Esophagus muscularis mucosa (tissue), 4 donors: Measurements from ENCODE around the gene YES1. TPM values are rescaled to one million over a fixed set of nuclear protein-coding genes. Genes with fewer than 3 reads are reported as not detected.
A peak's percentile ranks its signal among the peaks of the same experiment; 100 is the strongest.
"Not testable (repeated sequence)": the region's sequence is repeated elsewhere in the genome, so short reads cannot be mapped to it uniquely, and the experiment has no call there.

Experiments
- DNase-seq: peaks from one replicate; pipeline ENCODE4 v3.0.0-alpha.2; 2017; ENCODE audit errors: extremely low spot score
- H3K27ac ChIP-seq, 4 donors: fragments of 200-600 bp; sonication (generic); replicated peaks in 1 of 4; 1 replicate in 3 of 4; 2 replicates in 1 of 4; pipeline ENCODE4 v1.5.1; 2016 to 2019; ENCODE audit warnings: mild to moderate bottlenecking in 1 of 4
- H3K27me3 ChIP-seq, 4 donors: fragments of 200-600 bp; sonication (generic); one replicate each; pipeline versions ENCODE4 v1.5.1 to v1.6.0; 2016 to 2019
- H3K36me3 ChIP-seq, 4 donors: fragments of 200-600 bp; sonication (generic); one replicate each; pipeline ENCODE4 v1.5.1; 2016 to 2019
- H3K4me1 ChIP-seq, 4 donors: fragments of 200-600 bp; sonication (generic); one replicate each; pipeline ENCODE4 v1.5.1; 2016 to 2019
- H3K4me3 ChIP-seq, 4 donors: fragments of 200-600 bp; sonication (generic); 1 replicate in 2 of 4; 2 replicates in 2 of 4; pipeline ENCODE4 v1.5.1; 2016 to 2019; ENCODE audit warnings: mild to moderate bottlenecking in 4 of 4, moderate library complexity in 1 of 4
- H3K9me3 ChIP-seq, 4 donors: fragments of 200-600 bp; sonication (generic); 1 replicate in 3 of 4; 2 replicates in 1 of 4; pipeline ENCODE4 v1.5.1; 2016 to 2019
- EP300 ChIP-seq: sonication (generic); formaldehyde crosslinking; IDR thresholded peaks from one replicate; pipeline ENCODE4 v1.6.1; 2017; ENCODE audit warnings: antibody characterized with exemption
- POLR2A ChIP-seq: fragments of 450-650 bp; IDR thresholded peaks from one replicate; pipeline ENCODE4 v1.6.1; 2017; ENCODE audit warnings: antibody characterized with exemption, moderate library complexity, mild to moderate bottlenecking, low read depth
- POLR2AphosphoS5 ChIP-seq, 2 donors: sonication (generic); formaldehyde crosslinking; IDR thresholded peaks; one replicate each; pipeline ENCODE4 v1.6.1; 2017; ENCODE audit warnings: antibody characterized with exemption in 2 of 2
- WGBS: methylation state at CpG from one replicate; pipeline ENCODE4 v1.1.5; 2018; 5-methylcytosine and 5-hydroxymethylcytosine counted together
- intact Hi-C: fragments of 100-400 bp; cut with DNase I; formaldehyde crosslinking; loops from one replicate; pipeline ENCODE4 v1.15.1; 2023
- total RNA-seq, 4 donors: library from RNA; depleted of rRNA; stranded (reverse); fragments of >200 nt; gene quantifications; one replicate each; pipeline versions ENCODE4 v1.1.0 to v1.2.1, GENCODE V29; 2016
- TF ChIP-seq, protein P1 (sequence below), 3 experiments: fragments of 200-600 bp in 2 of 3; fragments of 450-650 bp in 1 of 3; sonication (generic) in 2 of 3; IDR thresholded peaks; one replicate each; pipeline ENCODE4 v1.5.1; 2017 to 2019; ENCODE audit warnings: antibody characterized with exemption in 3 of 3, mild to moderate bottlenecking in 2 of 3, moderate library complexity in 1 of 3

YES1 gene
- total RNA-seq, 4 donors from 2014 or later, result 94.6 to 143 (median 116) TPM

DNA sequence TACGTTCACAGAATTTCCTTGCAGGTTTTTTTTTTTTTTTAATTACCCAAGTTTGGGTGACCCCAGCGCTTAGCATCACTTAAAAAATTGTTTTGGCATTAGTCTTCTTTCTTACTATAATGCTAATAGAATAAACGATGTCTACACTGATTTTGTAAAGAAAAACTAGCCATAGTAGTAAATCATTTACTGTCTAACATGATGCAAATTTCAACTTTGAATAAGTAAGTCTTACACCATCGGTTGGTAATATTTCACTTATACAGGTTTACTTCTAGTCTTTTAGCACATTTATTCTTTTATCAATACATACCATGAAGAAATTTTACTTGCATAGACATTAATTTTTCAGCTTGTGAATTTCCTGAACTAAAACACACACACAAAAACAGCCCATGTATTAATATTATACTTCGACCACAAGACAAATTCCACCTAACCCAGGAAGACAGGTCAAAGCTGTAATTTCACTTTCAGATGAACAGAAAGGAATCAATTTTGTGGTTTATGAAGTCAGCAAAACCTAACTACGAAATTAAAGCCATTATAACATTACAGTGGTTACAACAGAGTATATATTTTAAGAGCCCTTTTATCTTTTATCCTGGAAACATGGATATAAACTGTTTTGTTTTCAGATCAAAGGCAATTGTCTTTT, 1.9 kb downstream of the YES1 start:
- TF ChIP-seq POLR2A (no peak), POLR2AphosphoS5 (IDR thresholded peaks at IDR 0.05) (no peak), EP300 (no peak)
- TF ChIP-seq, protein P1, sequence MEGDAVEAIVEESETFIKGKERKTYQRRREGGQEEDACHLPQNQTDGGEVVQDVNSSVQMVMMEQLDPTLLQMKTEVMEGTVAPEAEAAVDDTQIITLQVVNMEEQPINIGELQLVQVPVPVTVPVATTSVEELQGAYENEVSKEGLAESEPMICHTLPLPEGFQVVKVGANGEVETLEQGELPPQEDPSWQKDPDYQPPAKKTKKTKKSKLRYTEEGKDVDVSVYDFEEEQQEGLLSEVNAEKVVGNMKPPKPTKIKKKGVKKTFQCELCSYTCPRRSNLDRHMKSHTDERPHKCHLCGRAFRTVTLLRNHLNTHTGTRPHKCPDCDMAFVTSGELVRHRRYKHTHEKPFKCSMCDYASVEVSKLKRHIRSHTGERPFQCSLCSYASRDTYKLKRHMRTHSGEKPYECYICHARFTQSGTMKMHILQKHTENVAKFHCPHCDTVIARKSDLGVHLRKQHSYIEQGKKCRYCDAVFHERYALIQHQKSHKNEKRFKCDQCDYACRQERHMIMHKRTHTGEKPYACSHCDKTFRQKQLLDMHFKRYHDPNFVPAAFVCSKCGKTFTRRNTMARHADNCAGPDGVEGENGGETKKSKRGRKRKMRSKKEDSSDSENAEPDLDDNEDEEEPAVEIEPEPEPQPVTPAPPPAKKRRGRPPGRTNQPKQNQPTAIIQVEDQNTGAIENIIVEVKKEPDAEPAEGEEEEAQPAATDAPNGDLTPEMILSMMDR (IDR thresholded peaks at IDR 0.05), result no peak
- peak overlapping the region in 2 of 4 donors; percentile 91 to 97 for H3K4me3 ChIP-seq
- intact Hi-C loops, result no loop called here
- no peak overlapping the region for H3K27ac ChIP-seq
- H3K4me1 ChIP-seq, result peaks cover 28 to 65% (median 59%) of the 10 kb centered on the region in 4 donors
- WGBS, result 68% methylated on average over 6 of the region's 6 CpGs
- DNase-seq, result no peak
- no peaks in the 10 kb centered on the region for H3K36me3 ChIP-seq
- no peaks in the 10 kb centered on the region for H3K27me3 ChIP-seq
- H3K9me3 ChIP-seq, result no peaks in the 10 kb centered on the region

DNA sequence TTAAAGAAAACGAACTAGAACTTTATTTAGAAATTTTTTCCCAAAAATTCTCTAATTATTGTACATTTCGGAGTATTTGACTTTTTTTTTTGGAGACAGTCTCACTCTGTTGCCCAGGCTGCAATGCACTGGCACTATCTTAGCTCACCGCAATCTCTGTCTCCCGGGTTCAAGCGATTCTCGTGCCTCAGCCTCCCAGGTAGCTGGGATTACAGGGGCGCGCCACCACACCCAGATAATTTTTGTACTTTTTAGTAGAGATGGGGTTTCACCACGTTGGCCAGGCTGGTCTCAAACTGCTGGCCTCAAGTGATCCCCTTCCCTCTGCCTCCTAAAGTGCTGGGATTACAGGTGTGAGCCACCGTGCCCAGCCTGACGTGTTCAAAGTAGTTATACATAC, 2.8 kb downstream of the YES1 start:
- H3K27ac ChIP-seq, DNase-seq, H3K27me3 ChIP-seq, H3K36me3 ChIP-seq, intact Hi-C loops, H3K9me3 ChIP-seq, H3K4me3 ChIP-seq: not testable (repeated sequence)
- H3K4me1 ChIP-seq, result peaks cover 30 to 73% (median 66%) of the 10 kb centered on the region in 4 donors
- WGBS, result 95% methylated on average over 11 of the region's 11 CpGs

DNA sequence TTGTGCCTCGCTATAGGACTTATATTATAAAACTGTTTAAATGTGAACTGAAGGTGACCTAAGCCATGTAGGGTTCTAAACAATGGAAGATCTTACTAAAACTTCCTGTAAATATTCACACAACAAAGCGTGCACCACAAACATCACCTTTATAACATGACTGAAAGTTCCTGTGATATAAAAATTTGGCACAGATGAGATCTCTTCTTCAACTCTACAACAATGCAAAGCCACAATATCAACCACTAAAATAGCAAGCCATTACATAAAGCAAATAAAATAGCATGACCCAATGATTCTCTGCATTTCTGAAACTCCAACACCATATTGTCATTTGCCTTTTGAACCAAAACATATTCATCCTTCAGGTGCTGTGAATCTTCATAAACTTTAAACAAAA, 3.5 kb downstream of the YES1 start:
- no peaks in the 10 kb centered on the region for H3K27me3 ChIP-seq
- no peaks in the 10 kb centered on the region for H3K36me3 ChIP-seq
- DNase-seq, result no peak
- H3K4me1 ChIP-seq, result peaks cover 30 to 76% (median 67%) of the 10 kb centered on the region in 4 donors
- TF ChIP-seq, protein P1 (IDR thresholded peaks at IDR 0.05), result no peak
- TF ChIP-seq POLR2AphosphoS5 (IDR thresholded peaks at IDR 0.05) (no peak), EP300 (no peak), POLR2A (no peak)
- H3K9me3 ChIP-seq, result no peaks in the 10 kb centered on the region
- intact Hi-C loops, result no loop called here
- peak overlapping the region in 3 of 4 donors; percentile 48 to 56 (median 52) for H3K27ac ChIP-seq
- H3K4me3 ChIP-seq, result peak overlapping the region in 1 of 4 donors; percentile 17
- WGBS, result 57% methylated on average over 2 of the region's 2 CpGs

DNA sequence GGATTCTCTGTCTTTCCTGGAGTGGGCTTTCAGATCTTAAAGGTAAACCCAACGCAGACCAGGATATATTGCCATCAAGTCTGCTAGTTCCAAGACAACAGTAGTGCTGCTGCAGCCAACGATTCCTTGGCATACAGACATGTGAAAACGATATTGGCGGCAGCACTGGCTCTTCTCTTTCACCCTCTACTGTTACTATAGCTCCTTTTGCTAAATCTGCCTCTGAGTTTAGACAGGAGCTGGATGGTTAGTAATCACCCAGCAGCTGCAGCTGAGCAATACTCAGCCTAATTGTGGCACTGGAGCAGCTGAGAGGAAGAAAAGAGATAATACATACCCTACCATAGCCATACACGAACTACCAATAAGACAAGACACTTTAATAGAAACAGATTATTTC, 4.0 kb downstream of the YES1 start:
- DNase-seq, result no peak
- H3K9me3 ChIP-seq, result no peaks in the 10 kb centered on the region
- WGBS, result 16% methylated on average over 5 of the region's 5 CpGs
- peak overlapping the region in 1 of 4 donors; percentile 17 for H3K4me3 ChIP-seq
- intact Hi-C loops, result no loop called here
- peaks cover 28 to 80% (median 70%) of the 10 kb centered on the region in 4 donors for H3K4me1 ChIP-seq
- H3K36me3 ChIP-seq, result no peaks in the 10 kb centered on the region
- no peak for TF ChIP-seq EP300
- TF ChIP-seq POLR2A, result no peak
- no peak for TF ChIP-seq POLR2AphosphoS5 (IDR thresholded peaks at IDR 0.05)
- TF ChIP-seq, protein P1 (IDR thresholded peaks at IDR 0.05), result no peak
- H3K27me3 ChIP-seq, result no peaks in the 10 kb centered on the region
- peak overlapping the region; percentile 1 to 56 (median 50) for H3K27ac ChIP-seq

DNA sequence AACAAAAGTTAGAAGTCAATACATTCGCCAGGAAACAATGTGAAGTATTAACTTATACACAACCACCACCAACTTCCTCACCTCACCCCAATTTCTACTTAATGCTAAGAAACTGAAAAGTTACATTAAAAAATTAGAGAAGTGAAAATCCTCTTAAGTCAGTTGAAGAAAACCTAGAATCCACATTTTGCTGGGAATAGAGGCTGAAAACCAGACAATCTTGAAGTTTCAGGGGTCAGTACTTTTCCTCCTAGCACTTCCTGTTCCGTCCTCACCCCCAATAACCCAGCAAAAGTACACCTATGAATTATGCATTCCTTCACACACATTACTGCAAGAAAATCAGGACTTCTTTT, 6.3 kb downstream of the YES1 start:
- Histone ChIP-seq H3K9me3 (no peaks in the 10 kb centered on the region), H3K4me3 (peak overlapping the region in 1 of 4 donors; percentile 26), H3K27me3 (no peaks in the 10 kb centered on the region), H3K27ac (peak overlapping the region in 2 of 4 donors; percentile 1 to 12), H3K36me3 (no peaks in the 10 kb centered on the region), H3K4me1 (peaks cover 24 to 77% (median 67%) of the 10 kb centered on the region in 4 donors)
- DNase-seq, result no peak
- intact Hi-C loops, result no loop called here
- no peak for TF ChIP-seq POLR2A
- TF ChIP-seq POLR2AphosphoS5 (IDR thresholded peaks at IDR 0.05), result no peak
- no peak for TF ChIP-seq EP300
- TF ChIP-seq, protein P1 (IDR thresholded peaks at IDR 0.05), result no peak
- 66% methylated on average over 2 of the region's 2 CpGs for WGBS
